Epithelial cell of proximal tubule (primary cell): ENCODE measurements around the gene NFYC. TPM values are rescaled to one million over a fixed set of nuclear protein-coding genes. Genes with fewer than 3 reads are reported as not detected.

Source experiments
- DNase-seq: peaks from one replicate; pipeline ENCODE4 v3.0.0-alpha.2; 2011; ENCODE audit warnings: low read depth
- H3K4me3 ChIP-seq: 2 replicates; pipeline ENCODE4 v1.5.1; 2011; ENCODE audit warnings: low read depth, mild to moderate bottlenecking, low read length
- total RNA-seq: library from RNA; depleted of rRNA; stranded (reverse); fragments of >200 nt; gene quantifications from 2 replicates; pipeline ENCODE4 v1.2.3, GENCODE V29; 2015
- TF ChIP-seq, protein P1 (sequence below): conservative IDR thresholded peaks from 2 replicates; pipeline ENCODE4 v1.5.1; 2012; ENCODE audit warnings: low read depth, mild to moderate bottlenecking, low read length

The NFYC gene
- total RNA-seq, 1 donor from 2014 or later = 50.5 TPM

DNA sequence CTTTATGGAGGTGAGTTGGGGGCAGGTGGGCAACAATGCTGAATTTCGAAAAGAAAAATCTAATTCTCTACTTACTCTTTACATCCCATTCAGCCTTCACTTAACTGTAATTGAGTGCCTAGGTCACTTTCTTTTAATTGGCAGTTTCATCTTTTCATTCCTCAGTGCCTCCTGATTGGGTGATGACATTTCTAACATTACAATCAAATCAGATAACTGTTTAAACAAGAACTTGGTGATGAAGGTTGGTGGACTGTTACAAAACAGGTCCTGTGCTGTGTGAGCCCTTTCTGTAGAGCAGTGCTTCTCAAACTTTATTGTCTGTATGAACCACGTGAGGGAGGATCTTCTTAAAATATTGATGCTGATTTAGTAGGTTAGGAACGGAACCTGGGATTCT lies 51.9 kb downstream of the NFYC start:
- no peak for DNase-seq
- H3K4me3 ChIP-seq = no peak overlapping the region
- TF ChIP-seq, protein P1, sequence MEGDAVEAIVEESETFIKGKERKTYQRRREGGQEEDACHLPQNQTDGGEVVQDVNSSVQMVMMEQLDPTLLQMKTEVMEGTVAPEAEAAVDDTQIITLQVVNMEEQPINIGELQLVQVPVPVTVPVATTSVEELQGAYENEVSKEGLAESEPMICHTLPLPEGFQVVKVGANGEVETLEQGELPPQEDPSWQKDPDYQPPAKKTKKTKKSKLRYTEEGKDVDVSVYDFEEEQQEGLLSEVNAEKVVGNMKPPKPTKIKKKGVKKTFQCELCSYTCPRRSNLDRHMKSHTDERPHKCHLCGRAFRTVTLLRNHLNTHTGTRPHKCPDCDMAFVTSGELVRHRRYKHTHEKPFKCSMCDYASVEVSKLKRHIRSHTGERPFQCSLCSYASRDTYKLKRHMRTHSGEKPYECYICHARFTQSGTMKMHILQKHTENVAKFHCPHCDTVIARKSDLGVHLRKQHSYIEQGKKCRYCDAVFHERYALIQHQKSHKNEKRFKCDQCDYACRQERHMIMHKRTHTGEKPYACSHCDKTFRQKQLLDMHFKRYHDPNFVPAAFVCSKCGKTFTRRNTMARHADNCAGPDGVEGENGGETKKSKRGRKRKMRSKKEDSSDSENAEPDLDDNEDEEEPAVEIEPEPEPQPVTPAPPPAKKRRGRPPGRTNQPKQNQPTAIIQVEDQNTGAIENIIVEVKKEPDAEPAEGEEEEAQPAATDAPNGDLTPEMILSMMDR = no peak

DNA sequence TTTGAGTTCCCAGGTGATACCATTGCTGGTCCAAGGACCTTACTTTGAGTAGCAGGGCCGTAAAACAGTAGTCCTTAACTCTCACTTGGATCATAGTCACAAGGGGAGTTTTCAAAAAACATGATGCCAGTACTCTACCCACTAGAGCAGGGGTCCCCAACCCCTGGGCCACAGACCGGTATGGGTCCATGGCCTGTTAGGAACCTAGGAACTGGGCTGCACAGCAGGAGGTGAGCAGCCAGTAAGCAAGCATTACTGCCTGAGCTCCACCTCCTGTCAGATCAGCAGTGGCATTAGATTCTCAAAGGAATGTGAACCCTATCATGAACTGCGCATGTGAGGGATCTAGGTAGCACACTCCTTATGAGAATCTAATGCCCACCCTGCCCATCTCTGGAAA lies 52.4 kb downstream of the NFYC start:
- TF ChIP-seq, protein P1 = no peak
- H3K4me3 ChIP-seq = no peak overlapping the region
- no peak for DNase-seq

DNA sequence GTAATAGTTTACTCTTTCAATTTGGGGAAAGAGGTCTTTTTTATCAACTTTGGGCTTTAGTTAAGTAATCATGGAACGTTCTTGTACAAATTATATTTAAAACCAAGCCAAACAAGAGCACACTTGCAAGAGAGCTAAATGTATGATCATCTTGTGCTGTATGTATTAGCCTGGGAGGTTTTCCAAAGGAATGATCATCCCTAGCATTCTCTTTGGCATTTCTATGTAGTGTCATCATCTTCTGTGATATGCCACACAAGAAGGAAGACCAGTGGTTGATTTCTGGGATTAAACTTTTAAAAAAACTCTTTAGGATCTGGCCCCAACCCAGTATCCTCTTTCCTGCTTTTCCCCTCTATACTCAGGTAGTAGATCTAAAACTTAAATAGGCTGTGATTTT lies 53.7 kb downstream of the NFYC start:
- no peak for DNase-seq
- TF ChIP-seq, protein P1 = no peak
- no peak overlapping the region for H3K4me3 ChIP-seq

DNA sequence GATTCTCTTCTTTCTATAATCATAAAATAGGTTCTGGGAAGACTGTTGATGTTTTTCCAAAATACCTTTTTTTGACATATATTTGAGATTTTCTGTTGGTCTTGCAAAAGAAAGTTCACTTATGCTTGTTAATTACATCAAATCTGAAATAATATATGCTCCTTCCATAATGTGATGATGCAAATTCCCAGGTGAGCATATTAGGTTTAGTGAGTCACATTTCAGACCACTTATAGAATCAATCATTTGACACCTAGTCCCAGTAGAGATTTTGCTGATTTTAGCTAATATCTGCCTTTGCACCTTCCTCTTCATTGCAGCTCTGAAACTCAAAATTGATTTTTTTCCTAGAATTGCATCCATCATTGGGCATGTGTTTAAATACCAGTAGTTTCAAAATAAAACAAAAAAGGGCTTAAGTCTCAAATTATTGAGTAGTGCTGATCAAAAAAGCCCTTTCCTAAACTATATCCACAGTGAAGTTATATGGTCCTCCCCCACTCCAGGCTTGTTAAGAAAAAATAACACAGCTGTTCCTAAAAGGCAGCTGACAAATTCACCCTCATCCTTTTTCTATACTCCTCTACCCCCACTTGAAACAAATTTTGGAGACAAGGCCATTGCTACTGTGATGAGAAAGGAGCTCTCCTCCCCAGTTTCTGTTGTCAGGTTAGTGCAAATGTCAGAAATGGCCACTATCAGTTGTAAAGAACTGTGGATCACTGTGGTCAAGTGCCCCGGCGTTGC lies 55.0 kb downstream of the NFYC start:
- DNase-seq = no peak
- no peak overlapping the region for H3K4me3 ChIP-seq
- TF ChIP-seq, protein P1 = no peak

DNA sequence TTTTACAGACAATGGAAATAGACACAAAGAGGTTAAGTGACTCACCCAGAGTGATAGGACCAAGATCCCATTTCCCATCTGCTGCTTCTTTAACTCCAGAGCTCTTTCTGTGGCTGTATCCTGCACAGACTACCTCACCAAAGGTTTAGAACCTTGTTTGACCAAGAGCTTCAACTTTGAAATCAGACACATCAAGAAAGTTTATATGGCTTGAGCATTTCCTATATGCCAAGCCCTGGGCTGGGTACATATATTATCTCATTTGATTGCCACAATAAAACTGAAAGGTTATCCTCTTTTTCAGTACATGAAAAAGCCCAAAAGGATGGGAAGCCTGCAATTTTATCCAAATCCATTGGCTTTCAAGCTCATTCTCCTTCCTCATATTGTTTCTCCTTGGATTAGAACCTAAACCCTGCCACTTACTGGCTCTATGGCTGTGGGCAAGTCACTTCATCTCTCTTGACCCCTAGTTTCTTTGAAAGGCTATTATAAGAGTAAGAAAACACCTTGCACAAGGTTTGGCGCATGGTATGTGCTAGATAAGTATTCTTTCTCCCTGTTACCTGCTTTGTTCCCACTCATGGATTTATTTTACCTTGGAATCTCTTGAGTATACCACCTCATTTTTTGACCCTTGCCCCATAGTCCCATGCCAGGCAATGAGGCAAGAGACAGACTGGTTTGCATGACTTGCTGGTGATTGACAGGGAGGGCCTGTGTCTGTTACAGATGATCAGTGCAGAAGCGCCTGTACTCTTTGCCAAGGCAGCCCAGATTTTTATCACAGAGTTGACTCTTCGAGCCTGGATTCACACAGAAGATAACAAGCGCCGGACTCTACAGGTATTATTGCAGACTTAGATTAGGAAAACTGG lies 57.6 kb downstream of the NFYC start:
- no peak for DNase-seq
- no peak overlapping the region for H3K4me3 ChIP-seq
- TF ChIP-seq, protein P1 = no peak

DNA sequence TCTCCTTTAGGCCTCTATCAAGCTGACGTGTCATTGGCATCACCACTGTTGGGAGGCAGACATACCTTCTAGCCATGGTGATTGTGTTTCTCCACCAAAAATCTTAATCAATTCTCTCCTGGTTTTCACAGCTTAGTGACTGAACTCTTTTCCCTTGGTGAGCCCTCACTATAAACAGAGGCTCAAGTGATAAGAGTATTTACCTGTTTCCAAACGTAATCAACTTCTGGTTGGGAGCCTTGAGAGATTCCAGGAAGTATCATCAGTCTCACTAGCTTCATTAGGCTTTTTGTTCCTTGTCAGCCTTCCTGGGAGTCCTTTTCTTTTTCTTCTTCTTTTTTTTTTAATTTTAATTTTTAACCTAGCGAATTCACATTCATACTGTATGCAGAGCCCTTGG lies 58.3 kb downstream of the NFYC start:
- DNase-seq = no peak
- H3K4me3 ChIP-seq = no peak overlapping the region
- TF ChIP-seq, protein P1 = no peak
